Liver (tissue), 3 donors: ENCODE results near the gene BTG4.

ENCODE experiments used
- CTCF ChIP-seq: fragments of 150-350 bp; IDR thresholded peaks from 2 replicates; pipeline ENCODE4 v1.5.1; 2017; ENCODE audit warnings: improper control_type of control experiment, low read depth, low read length; ENCODE audit not compliant: missing input control
- NR2F2 ChIP-seq: IDR thresholded peaks from 2 replicates; pipeline ENCODE4 v1.6.1; 2016; ENCODE audit warnings: antibody characterized with exemption
- RAD21 ChIP-seq, 2 donors: IDR thresholded peaks; 2 replicates each; pipeline ENCODE4 v1.6.1; 2016; ENCODE audit warnings: antibody characterized with exemption in 2 of 2, mild to moderate bottlenecking in 2 of 2
- RXRA ChIP-seq, 2 donors: IDR thresholded peaks; 2 replicates each; pipeline ENCODE4 v1.6.1; 2017 to 2018; ENCODE audit warnings: antibody characterized with exemption in 2 of 2, mild to moderate bottlenecking in 1 of 2
- SP1 ChIP-seq: IDR thresholded peaks from 2 replicates; pipeline ENCODE4 v1.6.1; 2018; ENCODE audit warnings: antibody characterized with exemption, mild to moderate bottlenecking
- YY1 ChIP-seq: IDR thresholded peaks from 2 replicates; pipeline ENCODE4 v1.6.1; 2016; ENCODE audit warnings: antibody characterized with exemption, mild to moderate bottlenecking
- TF ChIP-seq, protein P1 (sequence below): IDR thresholded peaks from 2 replicates; pipeline ENCODE4 v1.6.1; 2016; ENCODE audit warnings: antibody characterized with exemption, mild to moderate bottlenecking
- TF ChIP-seq, protein P2 (sequence below): IDR thresholded peaks from 2 replicates; pipeline ENCODE4 v1.6.1; 2016; ENCODE audit warnings: antibody characterized with exemption
- TF ChIP-seq, protein P3 (sequence below): IDR thresholded peaks from 2 replicates; pipeline ENCODE4 v1.6.1; 2016; ENCODE audit warnings: antibody characterized with exemption
- donor health status: healthy.
- donor health status: healthy.

GRCh38 chr11:111540114-111540936 is 28.1 kb upstream of the BTG4 start, which contains the start of gene LAYN:
- no peak for TF ChIP-seq NR2F2
- TF ChIP-seq, protein P1, sequence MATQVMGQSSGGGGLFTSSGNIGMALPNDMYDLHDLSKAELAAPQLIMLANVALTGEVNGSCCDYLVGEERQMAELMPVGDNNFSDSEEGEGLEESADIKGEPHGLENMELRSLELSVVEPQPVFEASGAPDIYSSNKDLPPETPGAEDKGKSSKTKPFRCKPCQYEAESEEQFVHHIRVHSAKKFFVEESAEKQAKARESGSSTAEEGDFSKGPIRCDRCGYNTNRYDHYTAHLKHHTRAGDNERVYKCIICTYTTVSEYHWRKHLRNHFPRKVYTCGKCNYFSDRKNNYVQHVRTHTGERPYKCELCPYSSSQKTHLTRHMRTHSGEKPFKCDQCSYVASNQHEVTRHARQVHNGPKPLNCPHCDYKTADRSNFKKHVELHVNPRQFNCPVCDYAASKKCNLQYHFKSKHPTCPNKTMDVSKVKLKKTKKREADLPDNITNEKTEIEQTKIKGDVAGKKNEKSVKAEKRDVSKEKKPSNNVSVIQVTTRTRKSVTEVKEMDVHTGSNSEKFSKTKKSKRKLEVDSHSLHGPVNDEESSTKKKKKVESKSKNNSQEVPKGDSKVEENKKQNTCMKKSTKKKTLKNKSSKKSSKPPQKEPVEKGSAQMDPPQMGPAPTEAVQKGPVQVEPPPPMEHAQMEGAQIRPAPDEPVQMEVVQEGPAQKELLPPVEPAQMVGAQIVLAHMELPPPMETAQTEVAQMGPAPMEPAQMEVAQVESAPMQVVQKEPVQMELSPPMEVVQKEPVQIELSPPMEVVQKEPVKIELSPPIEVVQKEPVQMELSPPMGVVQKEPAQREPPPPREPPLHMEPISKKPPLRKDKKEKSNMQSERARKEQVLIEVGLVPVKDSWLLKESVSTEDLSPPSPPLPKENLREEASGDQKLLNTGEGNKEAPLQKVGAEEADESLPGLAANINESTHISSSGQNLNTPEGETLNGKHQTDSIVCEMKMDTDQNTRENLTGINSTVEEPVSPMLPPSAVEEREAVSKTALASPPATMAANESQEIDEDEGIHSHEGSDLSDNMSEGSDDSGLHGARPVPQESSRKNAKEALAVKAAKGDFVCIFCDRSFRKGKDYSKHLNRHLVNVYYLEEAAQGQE, result no peak
- TF ChIP-seq CTCF, result no peak
- no peak for TF ChIP-seq YY1
- TF ChIP-seq RXRA (IDR thresholded peaks at IDR 0.05), result no peak
- TF ChIP-seq SP1, result no peak
- TF ChIP-seq, protein P2, sequence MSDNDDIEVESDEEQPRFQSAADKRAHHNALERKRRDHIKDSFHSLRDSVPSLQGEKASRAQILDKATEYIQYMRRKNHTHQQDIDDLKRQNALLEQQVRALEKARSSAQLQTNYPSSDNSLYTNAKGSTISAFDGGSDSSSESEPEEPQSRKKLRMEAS, result no peak
- TF ChIP-seq RAD21 (IDR thresholded peaks at IDR 0.05), result no peak
- TF ChIP-seq, protein P3, sequence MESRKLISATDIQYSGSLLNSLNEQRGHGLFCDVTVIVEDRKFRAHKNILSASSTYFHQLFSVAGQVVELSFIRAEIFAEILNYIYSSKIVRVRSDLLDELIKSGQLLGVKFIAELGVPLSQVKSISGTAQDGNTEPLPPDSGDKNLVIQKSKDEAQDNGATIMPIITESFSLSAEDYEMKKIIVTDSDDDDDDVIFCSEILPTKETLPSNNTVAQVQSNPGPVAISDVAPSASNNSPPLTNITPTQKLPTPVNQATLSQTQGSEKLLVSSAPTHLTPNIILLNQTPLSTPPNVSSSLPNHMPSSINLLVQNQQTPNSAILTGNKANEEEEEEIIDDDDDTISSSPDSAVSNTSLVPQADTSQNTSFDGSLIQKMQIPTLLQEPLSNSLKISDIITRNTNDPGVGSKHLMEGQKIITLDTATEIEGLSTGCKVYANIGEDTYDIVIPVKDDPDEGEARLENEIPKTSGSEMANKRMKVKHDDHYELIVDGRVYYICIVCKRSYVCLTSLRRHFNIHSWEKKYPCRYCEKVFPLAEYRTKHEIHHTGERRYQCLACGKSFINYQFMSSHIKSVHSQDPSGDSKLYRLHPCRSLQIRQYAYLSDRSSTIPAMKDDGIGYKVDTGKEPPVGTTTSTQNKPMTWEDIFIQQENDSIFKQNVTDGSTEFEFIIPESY, result no peak
